Measurements from ENCODE around the gene DNASE1L1.

The DNASE1L1 gene

DNA sequence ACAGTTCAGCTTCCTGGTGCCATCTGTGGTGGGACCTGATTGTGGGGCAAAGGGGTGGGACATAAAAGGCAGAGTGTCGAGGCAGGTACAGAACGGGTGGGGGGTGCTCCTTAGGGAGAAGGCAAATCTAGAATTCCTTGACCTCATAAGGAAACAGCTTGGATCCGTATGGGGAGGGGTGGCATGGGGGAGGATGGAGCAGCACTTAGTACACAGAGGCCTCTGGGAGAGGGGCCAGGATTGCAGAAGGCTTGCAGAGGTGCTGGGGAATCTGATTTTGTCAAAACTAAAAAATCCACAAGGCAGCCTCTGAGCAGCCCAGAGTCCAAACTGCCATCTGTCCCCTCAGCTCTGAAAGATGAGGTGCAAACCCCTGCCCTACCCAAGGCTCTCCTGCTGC is 32.3 kb downstream of the DNASE1L1 start:
- no peak overlapping the region for H3K4me3 ChIP-seq (ENCODE audit: low read depth in 1 of 2, low read length in 2 of 2)
- no peak overlapping the region for H3K9ac ChIP-seq (ENCODE audit: low read depth in 1 of 2, low read length in 2 of 2)
- peaks cover 12 to 26% of the 10 kb centered on the region in 2 donors for H3K4me1 ChIP-seq (ENCODE audit: control insufficient read depth in 1 of 2, insufficient read depth in 2 of 2, low read length in 2 of 2)

GRCh38 chrX:154375156-154375504 is 33.9 kb downstream of the DNASE1L1 start:
- H3K4me1 ChIP-seq (ENCODE audit: control insufficient read depth in 1 of 2, insufficient read depth in 2 of 2, low read length in 2 of 2) = peaks cover 7 to 23% of the 10 kb centered on the region in 2 donors

More for the DNA sequence above, 32.3 kb downstream of the DNASE1L1 start:
- H3K27me3 ChIP-seq (ENCODE audit: control insufficient read depth in 1 of 2, insufficient read depth in 2 of 2, low read length in 2 of 2) = no peaks in the 10 kb centered on the region
- H3K36me3 ChIP-seq (ENCODE audit: control insufficient read depth in 1 of 2, insufficient read depth in 2 of 2, low read length in 2 of 2) = no peaks in the 10 kb centered on the region
- no peaks in the 10 kb centered on the region for H3K9me3 ChIP-seq (ENCODE audit: control insufficient read depth in 1 of 2, low read length in 2 of 2)
- H3K27ac ChIP-seq (ENCODE audit: low read depth, low read length) = no peak overlapping the region

GRCh38 chrX:154374313-154375155 is 34.5 kb downstream of the DNASE1L1 start, which contains the start of gene FLNA:
Gene FLNA, minus strand, starts transcription at chrX:154374634. Its CDS starts 3,389 bp downstream, at chrX:154371245.
- Histone ChIP-seq H3K27ac (ENCODE audit: low read depth, low read length) (peak within 1 kb of the TSS; percentile 55), H3K4me3 (ENCODE audit: low read depth in 1 of 2, low read length in 2 of 2) (peak within 1 kb of the TSS; percentile 40 to 50), H3K27me3 (ENCODE audit: control insufficient read depth in 1 of 2, insufficient read depth in 2 of 2, low read length in 2 of 2) (no peaks in the 10 kb centered on the region), H3K9ac (ENCODE audit: low read depth in 1 of 2, low read length in 2 of 2) (peak within 1 kb of the TSS; percentile 54 to 65), H3K9me3 (ENCODE audit: control insufficient read depth in 1 of 2, low read length in 2 of 2) (no peaks in the 10 kb centered on the region), H3K4me1 (ENCODE audit: control insufficient read depth in 1 of 2, insufficient read depth in 2 of 2, low read length in 2 of 2) (peaks cover 7 to 22% of the 10 kb centered on the region in 2 donors), H3K36me3 (ENCODE audit: control insufficient read depth in 1 of 2, insufficient read depth in 2 of 2, low read length in 2 of 2) (no peaks in the 10 kb centered on the region)

More at GRCh38 chrX:154375156-154375504, 33.9 kb downstream of the DNASE1L1 start:
- no peaks in the 10 kb centered on the region for H3K9me3 ChIP-seq (ENCODE audit: control insufficient read depth in 1 of 2, low read length in 2 of 2)
- H3K9ac ChIP-seq (ENCODE audit: low read depth in 1 of 2, low read length in 2 of 2) = no peak overlapping the region
- H3K36me3 ChIP-seq (ENCODE audit: control insufficient read depth in 1 of 2, insufficient read depth in 2 of 2, low read length in 2 of 2) = no peaks in the 10 kb centered on the region
- H3K27ac ChIP-seq (ENCODE audit: low read depth, low read length) = no peak overlapping the region
- no peaks in the 10 kb centered on the region for H3K27me3 ChIP-seq (ENCODE audit: control insufficient read depth in 1 of 2, insufficient read depth in 2 of 2, low read length in 2 of 2)
- peak overlapping the region in 1 of 2 donors; percentile 35 for H3K4me3 ChIP-seq (ENCODE audit: low read depth in 1 of 2, low read length in 2 of 2)

- peaks cover 7 to 22% of the 10 kb centered on the region in 2 donors for H3K4me1 ChIP-seq (ENCODE audit: control insufficient read depth in 1 of 2, insufficient read depth in 2 of 2, low read length in 2 of 2)
- H3K27me3 ChIP-seq (ENCODE audit: control insufficient read depth in 1 of 2, insufficient read depth in 2 of 2, low read length in 2 of 2) = no peaks in the 10 kb centered on the region
- H3K36me3 ChIP-seq (ENCODE audit: control insufficient read depth in 1 of 2, insufficient read depth in 2 of 2, low read length in 2 of 2) = no peaks in the 10 kb centered on the region
- H3K9me3 ChIP-seq (ENCODE audit: control insufficient read depth in 1 of 2, low read length in 2 of 2) = no peaks in the 10 kb centered on the region
- peak overlapping the region; percentile 40 to 50 for H3K4me3 ChIP-seq (ENCODE audit: low read depth in 1 of 2, low read length in 2 of 2)
- H3K27ac ChIP-seq (ENCODE audit: low read depth, low read length) = peak overlapping the region; percentile 55
- peak overlapping the region; percentile 54 to 65 for H3K9ac ChIP-seq (ENCODE audit: low read depth in 1 of 2, low read length in 2 of 2)
These were observed 35.4 kb downstream of the DNASE1L1 start for GRCh38 chrX:154373340-154374306.

DNA sequence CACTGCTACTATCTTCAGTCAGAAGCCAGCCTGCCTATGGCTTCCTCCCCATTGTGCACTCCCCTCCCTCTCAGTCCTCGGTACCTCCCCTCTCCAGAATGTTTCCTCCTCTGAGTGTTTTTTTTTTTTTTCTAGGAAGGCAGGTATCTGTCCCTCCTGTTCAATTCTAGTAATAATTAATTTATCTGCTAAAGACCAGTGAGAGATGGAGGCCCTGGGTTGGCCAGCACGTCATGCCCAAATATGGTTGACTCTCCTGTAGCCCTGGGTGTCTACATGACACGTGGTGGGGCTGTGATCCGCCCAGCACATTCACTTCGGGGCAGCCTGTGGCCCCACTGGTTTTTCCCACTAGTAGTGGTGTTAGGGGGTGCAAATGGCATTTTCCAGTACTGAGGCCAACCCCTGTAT is 36.4 kb downstream of the DNASE1L1 start:
- Histone ChIP-seq H3K9ac (ENCODE audit: low read depth in 1 of 2, low read length in 2 of 2) (peak overlapping the region in 1 of 2 donors; percentile 18), H3K4me3 (ENCODE audit: low read depth in 1 of 2, low read length in 2 of 2) (no peak overlapping the region), H3K27ac (ENCODE audit: low read depth, low read length) (no peak overlapping the region), H3K36me3 (ENCODE audit: control insufficient read depth in 1 of 2, insufficient read depth in 2 of 2, low read length in 2 of 2) (peaks cover 0 to under 1% of the 10 kb centered on the region in 2 donors), H3K9me3 (ENCODE audit: control insufficient read depth in 1 of 2, low read length in 2 of 2) (no peaks in the 10 kb centered on the region), H3K4me1 (ENCODE audit: control insufficient read depth in 1 of 2, insufficient read depth in 2 of 2, low read length in 2 of 2) (peaks cover 7 to 22% of the 10 kb centered on the region in 2 donors), H3K27me3 (ENCODE audit: control insufficient read depth in 1 of 2, insufficient read depth in 2 of 2, low read length in 2 of 2) (no peaks in the 10 kb centered on the region)

- H3K27me3 ChIP-seq (ENCODE audit: control insufficient read depth in 1 of 2, insufficient read depth in 2 of 2, low read length in 2 of 2) = no peaks in the 10 kb centered on the region
These were observed 37.2 kb downstream of the DNASE1L1 start for GRCh38 chrX:154371789-154372300.

GRCh38 chrX:154371017-154371788 is 37.9 kb downstream of the DNASE1L1 start:
- Histone ChIP-seq H3K27me3 (ENCODE audit: control insufficient read depth in 1 of 2, insufficient read depth in 2 of 2, low read length in 2 of 2) (no peaks in the 10 kb centered on the region), H3K36me3 (ENCODE audit: control insufficient read depth in 1 of 2, insufficient read depth in 2 of 2, low read length in 2 of 2) (peaks cover 0 to 10% of the 10 kb centered on the region in 2 donors), H3K4me1 (ENCODE audit: control insufficient read depth in 1 of 2, insufficient read depth in 2 of 2, low read length in 2 of 2) (peaks cover 7 to 22% of the 10 kb centered on the region in 2 donors), H3K27ac (ENCODE audit: low read depth, low read length) (peak overlapping the region; percentile 60), H3K9me3 (ENCODE audit: control insufficient read depth in 1 of 2, low read length in 2 of 2) (no peaks in the 10 kb centered on the region), H3K9ac (ENCODE audit: low read depth in 1 of 2, low read length in 2 of 2) (peak overlapping the region in 1 of 2 donors; percentile 12), H3K4me3 (ENCODE audit: low read depth in 1 of 2, low read length in 2 of 2) (peak overlapping the region; percentile 66 to 81)

More at GRCh38 chrX:154371789-154372300, 37.2 kb downstream of the DNASE1L1 start:
- Histone ChIP-seq H3K4me1 (ENCODE audit: control insufficient read depth in 1 of 2, insufficient read depth in 2 of 2, low read length in 2 of 2) (peaks cover 7 to 22% of the 10 kb centered on the region in 2 donors), H3K9me3 (ENCODE audit: control insufficient read depth in 1 of 2, low read length in 2 of 2) (no peaks in the 10 kb centered on the region), H3K36me3 (ENCODE audit: control insufficient read depth in 1 of 2, insufficient read depth in 2 of 2, low read length in 2 of 2) (peaks cover 0 to 8% of the 10 kb centered on the region in 2 donors), H3K4me3 (ENCODE audit: low read depth in 1 of 2, low read length in 2 of 2) (peak overlapping the region in 1 of 2 donors; percentile 10), H3K9ac (ENCODE audit: low read depth in 1 of 2, low read length in 2 of 2) (no peak overlapping the region), H3K27ac (ENCODE audit: low read depth, low read length) (no peak overlapping the region)

- Histone ChIP-seq H3K27ac (ENCODE audit: low read depth, low read length) (peak overlapping the region; percentile 60), H3K9me3 (ENCODE audit: control insufficient read depth in 1 of 2, low read length in 2 of 2) (no peaks in the 10 kb centered on the region), H3K4me1 (ENCODE audit: control insufficient read depth in 1 of 2, insufficient read depth in 2 of 2, low read length in 2 of 2) (peaks cover 7 to 22% of the 10 kb centered on the region in 2 donors), H3K36me3 (ENCODE audit: control insufficient read depth in 1 of 2, insufficient read depth in 2 of 2, low read length in 2 of 2) (peaks cover 0 to 10% of the 10 kb centered on the region in 2 donors), H3K27me3 (ENCODE audit: control insufficient read depth in 1 of 2, insufficient read depth in 2 of 2, low read length in 2 of 2) (no peaks in the 10 kb centered on the region), H3K9ac (ENCODE audit: low read depth in 1 of 2, low read length in 2 of 2) (peak overlapping the region; percentile 54 to 60), H3K4me3 (ENCODE audit: low read depth in 1 of 2, low read length in 2 of 2) (peak overlapping the region; percentile 73 to 81)
These were observed 38.6 kb downstream of the DNASE1L1 start for GRCh38 chrX:154370300-154371016.
